ENCODE measurements around the gene RNF227. TPM values are rescaled to one million over a fixed set of nuclear protein-coding genes. Genes with fewer than 3 reads are reported as not detected.

RNF227 gene
- total and polyA plus RNA-seq, 2 experiments from 2014 or later = 0.42 to 1.4 TPM

- no peak for TF ChIP-seq ZNF331 (CRISPR knock-in tag; IDR thresholded peaks at IDR 0.05; ENCODE audit: low read depth)
- no peak for TF ChIP-seq ETS1 (IDR thresholded peaks at IDR 0.05)
- TF ChIP-seq EZH2phosphoT487 (IDR thresholded peaks at IDR 0.05; ENCODE audit: unreplicated experiment) = no peak
Observed at GRCh38 chr17:7940743-7941142, 24.7 kb upstream of the RNF227 start (continued).

- Mint-ChIP-seq H3K36me3 (ENCODE audit: low read depth) (peaks cover 57% of the 10 kb centered on the region), H3K27me3 (ENCODE audit: insufficient read depth, low read depth, poor library complexity) (peaks cover 2% of the 10 kb centered on the region), H3K9me3 (no peaks in the 10 kb centered on the region), H3K4me3 (no peak overlapping the region), H3K4me1 (no peaks in the 10 kb centered on the region), H3K27ac (no peak overlapping the region)
- ATAC-seq (no peak), DNase-seq (ENCODE audit: low spot score) (no peak)
- Histone ChIP-seq H3K36me3 (ENCODE audit: insufficient read depth) (peaks cover 3% of the 10 kb centered on the region; the same call in 1 of the 2 replicates), H3K9me2 (ENCODE audit: insufficient read depth) (no peaks in the 10 kb centered on the region), H2AFZ (no peak overlapping the region), H3K27ac (ENCODE audit: low read depth) (no peak overlapping the region), H3K27me3 (ENCODE audit: insufficient read depth) (no peaks in the 10 kb centered on the region), H4K20me1 (replicated peaks; ENCODE audit: insufficient read depth) (no peaks in the 10 kb centered on the region; the same call in none of the 2 replicates), H3K4me1 (ENCODE audit: insufficient read depth) (no peaks in the 10 kb centered on the region), H3K4me3 (no peak overlapping the region), H3K4me2 (no peak overlapping the region), H3F3A (replicated peaks; ENCODE audit: low read depth) (no peaks in the 10 kb centered on the region), H3K79me2 (replicated peaks; ENCODE audit: insufficient read depth) (no peaks in the 10 kb centered on the region)
- TF ChIP-seq POLR2AphosphoS5 (IDR thresholded peaks at IDR 0.05; ENCODE audit: low read depth) (no peak), CTCF (conservative IDR thresholded peaks at IDR 0.05; ENCODE audit: low read depth in 2 of 2) (no peak), NANOG (IDR thresholded peaks at IDR 0.05; ENCODE audit: borderline replicate concordance) (no peak), EZH2phosphoT487 (IDR thresholded peaks at IDR 0.05; ENCODE audit: unreplicated experiment) (no peak), CREB1 (CRISPR knock-in tag; IDR thresholded peaks at IDR 0.05; ENCODE audit: low read depth) (no peak), EZH2 (IDR thresholded peaks at IDR 0.05; ENCODE audit: low read depth, unreplicated experiment) (no peak), ZNF462 (CRISPR knock-in tag; IDR thresholded peaks at IDR 0.05) (no peak), JUNB (IDR thresholded peaks at IDR 0.05; ENCODE audit: unreplicated experiment) (no peak), REST (IDR thresholded peaks at IDR 0.05; ENCODE audit: unreplicated experiment) (no peak), ZNF114 (CRISPR knock-in tag; IDR thresholded peaks at IDR 0.05) (no peak), ZNF331 (CRISPR knock-in tag; IDR thresholded peaks at IDR 0.05; ENCODE audit: low read depth) (no peak)
Observed at GRCh38 chr17:7940034-7940433, 23.9 kb upstream of the RNF227 start.

All from GM23338 (cell line).